GM23338 (cell line): ENCODE data around the gene LRIG3.

Experiments
- CREB1 ChIP-seq: fragments of 250-450 bp; sonication (Bioruptor Pico); IDR thresholded peaks from 2 replicates; pipeline ENCODE4 v1.5.0; 2020; ENCODE audit warnings: low read depth, mild to moderate bottlenecking, moderate library complexity
- CTCF ChIP-seq, 2 experiments: fragments of 200-600 bp in 1 of 2; sonication (generic) in 1 of 2; conservative IDR thresholded peaks; 2 replicates each; pipeline versions ENCODE4 v1.5.1 to v1.6.1; 2016 to 2017; ENCODE audit warnings: antibody characterized with exemption in 2 of 2, low read depth in 2 of 2, mild to moderate bottlenecking in 2 of 2, moderate library complexity in 1 of 2
- EZH2 ChIP-seq: fragments of 200-600 bp; sonication (generic); IDR thresholded peaks from one replicate; pipeline ENCODE4 v1.8.0; 2017; ENCODE audit warnings: antibody characterized with exemption, mild to moderate bottlenecking, low read depth; ENCODE audit not compliant: unreplicated experiment
- POLR2AphosphoS5 ChIP-seq: IDR thresholded peaks from 2 replicates; pipeline ENCODE4 v1.6.1; 2016; ENCODE audit warnings: antibody characterized with exemption, low read depth

GRCh38 chr12:58906917-58907316, 13.4 kb downstream of the LRIG3 start:
- no peak for TF ChIP-seq EZH2
- TF ChIP-seq CTCF (conservative IDR thresholded peaks at IDR 0.05; ENCODE audit: low read depth in 2 of 2), result no peak
- TF ChIP-seq CREB1 (CRISPR knock-in tag), result no peak
- no peak for TF ChIP-seq POLR2AphosphoS5
